Body of pancreas (tissue), 4 donors: ENCODE measurements around the gene TTC7B. TPM values are rescaled to one million over a fixed set of nuclear protein-coding genes. Genes with fewer than 3 reads are reported as not detected.

Experiments
- ATAC-seq: fragments of 150-250 bp; one replicate; pipeline ENCODE4 v1.9.1; 2016
- DNase-seq, 4 donors: peaks; one replicate each; pipeline ENCODE4 v3.0.0-alpha.2; 2019
- H3K27ac ChIP-seq, 4 donors: fragments of 200-600 bp; sonication (generic); 1 replicate in 3 of 4; 2 replicates in 1 of 4; pipeline versions ENCODE4 v1.5.1 to v1.6.1; 2016 to 2019; ENCODE audit warnings: mild to moderate bottlenecking in 1 of 4, mixed read lengths in 1 of 4, moderate library complexity in 1 of 4
- H3K27me3 ChIP-seq, 2 donors: fragments of 200-600 bp; sonication (generic); one replicate each; pipeline ENCODE4 v1.6.0; 2016; ENCODE audit warnings: mild to moderate bottlenecking in 1 of 2
- H3K36me3 ChIP-seq, 2 donors: fragments of 200-600 bp; sonication (generic); replicated peaks in 1 of 2; 2 replicates each; pipeline ENCODE4 v1.5.1; 2016; ENCODE audit warnings: low read depth in 2 of 2; ENCODE audit not compliant: insufficient read depth in 1 of 2
- H3K4me1 ChIP-seq: fragments of 200-600 bp; sonication (generic); one replicate; pipeline ENCODE4 v1.6.0; 2016
- H3K4me3 ChIP-seq, 2 donors: fragments of 200-600 bp; sonication (generic); 1 replicate in 1 of 2; 2 replicates in 1 of 2; pipeline ENCODE4 v1.5.1; 2016 to 2019
- H3K9me3 ChIP-seq, 3 donors: fragments of 200-600 bp; sonication (generic); 1 replicate in 2 of 3; 2 replicates in 1 of 3; pipeline ENCODE4 v1.5.1; 2016
- CTCF ChIP-seq, 7 experiments: fragments of 450-650 bp in 4 of 7; fragments of 200-600 bp in 3 of 7; sonication (generic) in 3 of 7; IDR thresholded peaks; one replicate each; pipeline ENCODE4 v1.5.1; 2016 to 2019; ENCODE audit warnings: antibody characterized with exemption in 7 of 7
- POLR2A ChIP-seq, 3 donors: fragments of 450-650 bp; IDR thresholded peaks; one replicate each; pipeline ENCODE4 v1.6.1; 2016; ENCODE audit warnings: antibody characterized with exemption in 3 of 3, mild to moderate bottlenecking in 2 of 3
- WGBS, 2 donors: methylation state at CpG; one replicate each; pipeline ENCODE4 v1.1.5; 2017; 5-methylcytosine and 5-hydroxymethylcytosine counted together
- intact Hi-C: fragments of 100-400 bp; cut with DNase I; formaldehyde crosslinking; loops from one replicate; pipeline ENCODE4 v1.15.1; 2023
- total RNA-seq, 2 donors: library from RNA; depleted of rRNA; stranded (reverse); fragments of >200 nt; gene quantifications; one replicate each; pipeline ENCODE4 v1.1.0, GENCODE V29; 2016

TTC7B gene
- total RNA-seq, 2 donors from 2014 or later, result 15.3 to 44.2 TPM

- no peak for ATAC-seq
Observed at GRCh38 chr14:90616881-90617280, 199.3 kb downstream of the TTC7B start.

DNA sequence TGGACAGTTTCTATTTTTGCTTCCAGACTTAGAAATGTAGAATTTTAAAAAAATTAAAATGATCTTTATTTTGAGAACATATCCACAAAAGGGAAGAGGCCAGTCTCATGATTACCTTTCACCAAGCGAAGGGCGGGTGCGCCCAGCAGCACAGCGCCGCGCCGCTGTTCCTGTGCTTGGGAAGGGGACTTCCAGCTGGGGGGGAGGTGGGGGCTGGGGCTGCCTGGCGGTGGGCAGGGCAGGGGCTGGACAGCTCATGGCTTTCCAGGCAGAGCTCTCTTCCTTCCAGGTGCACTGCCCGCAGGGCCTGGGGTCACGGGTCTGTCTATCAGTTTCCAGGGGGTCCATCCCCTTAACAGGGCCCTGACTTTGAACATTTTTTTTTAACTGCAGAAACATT is 199.9 kb downstream of the TTC7B start:
- Histone ChIP-seq H3K4me3 (no peak overlapping the region), H3K9me3 (no peaks in the 10 kb centered on the region), H3K36me3 (no peaks in the 10 kb centered on the region), H3K27me3 (no peaks in the 10 kb centered on the region), H3K27ac (no peak overlapping the region), H3K4me1 (no peaks in the 10 kb centered on the region)
- 83 to 95% methylated on average over 10 of the region's 10 CpGs for WGBS, 2 donors
- no peak for ATAC-seq
- no peak for DNase-seq
- intact Hi-C loops, result no loop called here
- no peak for TF ChIP-seq CTCF (IDR thresholded peaks at IDR 0.05)
- TF ChIP-seq POLR2A (IDR thresholded peaks at IDR 0.05), result no peak

More at GRCh38 chr14:90616881-90617280, 199.3 kb downstream of the TTC7B start:
- TF ChIP-seq POLR2A (IDR thresholded peaks at IDR 0.05), result no peak
- TF ChIP-seq CTCF (IDR thresholded peaks at IDR 0.05), result no peak
- Histone ChIP-seq H3K36me3 (no peaks in the 10 kb centered on the region), H3K4me1 (no peaks in the 10 kb centered on the region), H3K27me3 (no peaks in the 10 kb centered on the region), H3K4me3 (no peak overlapping the region), H3K9me3 (no peaks in the 10 kb centered on the region), H3K27ac (no peak overlapping the region)
- intact Hi-C loops, result no loop called here
- 68 to 73% methylated on average over 7 of the region's 7 CpGs for WGBS, 2 donors
- no peak for DNase-seq

GRCh38 chr14:90615517-90616060 is 200.6 kb downstream of the TTC7B start:
- no peak for DNase-seq

GRCh38 chr14:90614696-90615516 is 201.3 kb downstream of the TTC7B start:
- Histone ChIP-seq H3K9me3 (no peaks in the 10 kb centered on the region), H3K4me1 (no peaks in the 10 kb centered on the region), H3K27ac (no peak overlapping the region), H3K27me3 (no peaks in the 10 kb centered on the region), H3K4me3 (no peak overlapping the region), H3K36me3 (peaks cover 0 to 3% of the 10 kb centered on the region in 2 donors)
- intact Hi-C loops, result no loop called here
- DNase-seq (no peak), ATAC-seq (no peak)
- 84 to 93% methylated on average over 10 of the region's 10 CpGs for WGBS, 2 donors
- no peak for TF ChIP-seq CTCF (IDR thresholded peaks at IDR 0.05)
- TF ChIP-seq POLR2A (IDR thresholded peaks at IDR 0.05), result no peak

More at GRCh38 chr14:90615517-90616060, 200.6 kb downstream of the TTC7B start:
- no peak for TF ChIP-seq POLR2A (IDR thresholded peaks at IDR 0.05)
- no peak for TF ChIP-seq CTCF (IDR thresholded peaks at IDR 0.05)
- intact Hi-C loops, result no loop called here
- Histone ChIP-seq H3K9me3 (no peaks in the 10 kb centered on the region), H3K36me3 (no peaks in the 10 kb centered on the region), H3K4me1 (no peaks in the 10 kb centered on the region), H3K27me3 (no peaks in the 10 kb centered on the region), H3K4me3 (no peak overlapping the region), H3K27ac (no peak overlapping the region)
- WGBS, 2 donors, result 82 to 85% methylated on average over 9 of the region's 9 CpGs
- ATAC-seq, result no peak
